Loucy (cell line): ENCODE data around the gene ALKBH6.

Experiments used
- H2AFZ ChIP-seq: fragments of 200-600 bp; sonication (generic); 2 replicates; pipeline ENCODE4 v1.6.0; 2016; ENCODE audit warnings: antibody characterized with exemption, mild to moderate bottlenecking, low read length, moderate library complexity
- H3F3A ChIP-seq: fragments of 200-600 bp; 2 replicates; pipeline ENCODE4 v1.6.0; 2016; ENCODE audit warnings: antibody characterized with exemption, low read depth, mild to moderate bottlenecking
- H3K27me3 ChIP-seq: fragments of 200-600 bp; sonication (generic); 2 replicates; pipeline ENCODE4 v1.6.1; 2014; ENCODE audit warnings: low read length, mild to moderate bottlenecking; ENCODE audit not compliant: insufficient read depth, poor library complexity, severe bottlenecking
- H3K36me3 ChIP-seq: fragments of 200-600 bp; sonication (generic); 2 replicates; pipeline ENCODE4 v1.6.1; 2016; ENCODE audit warnings: low read length; ENCODE audit not compliant: insufficient read depth
- H3K4me1 ChIP-seq: fragments of 200-600 bp; sonication (generic); 2 replicates; pipeline ENCODE4 v1.5.1; 2014; ENCODE audit warnings: low read length, mild to moderate bottlenecking; ENCODE audit not compliant: insufficient read depth, poor library complexity, severe bottlenecking
- H3K4me2 ChIP-seq: fragments of 200-600 bp; sonication (generic); 2 replicates; pipeline ENCODE4 v1.6.0; 2014; ENCODE audit warnings: antibody characterized with exemption, low read length, low read depth, mild to moderate bottlenecking; ENCODE audit not compliant: poor library complexity, severe bottlenecking
- H3K4me3 ChIP-seq: fragments of 200-600 bp; sonication (generic); 2 replicates; pipeline ENCODE4 v1.5.1; 2014; ENCODE audit warnings: low read length, mild to moderate bottlenecking, mixed read lengths; ENCODE audit not compliant: poor library complexity, severe bottlenecking
- H3K79me2 ChIP-seq: fragments of 200-600 bp; sonication (generic); 2 replicates; pipeline ENCODE4 v1.6.1; 2014; ENCODE audit warnings: low read length; ENCODE audit not compliant: insufficient read depth
- H3K9ac ChIP-seq: fragments of 200-600 bp; sonication (generic); 2 replicates; pipeline ENCODE4 v1.6.0; 2014; ENCODE audit warnings: mild to moderate bottlenecking, low read depth, low read length, moderate library complexity; ENCODE audit not compliant: poor library complexity, severe bottlenecking
- H3K9me2 ChIP-seq: fragments of 200-600 bp; sonication (generic); replicated peaks from 2 replicates; pipeline ENCODE4 v1.6.1; 2016; ENCODE audit warnings: low read depth, low read length, mixed read lengths
- H3K9me3 ChIP-seq: fragments of 200-600 bp; sonication (generic); 2 replicates; pipeline ENCODE4 v1.6.1; 2014; ENCODE audit warnings: mild to moderate bottlenecking, antibody characterized with exemption, low read length, low read depth; ENCODE audit not compliant: insufficient read depth
- H4K20me1 ChIP-seq: fragments of 200-600 bp; sonication (generic); 2 replicates; pipeline ENCODE4 v1.6.0; 2014; ENCODE audit warnings: antibody characterized with exemption, low read length, mild to moderate bottlenecking; ENCODE audit not compliant: insufficient read depth, poor library complexity, severe bottlenecking
- CTCF ChIP-seq: fragments of 200-600 bp; sonication (generic); conservative IDR thresholded peaks from 2 replicates; pipeline ENCODE4 v1.5.1; 2014; ENCODE audit warnings: mild to moderate bottlenecking, antibody characterized with exemption, low read length
- EZH2phosphoT487 ChIP-seq: fragments of 200-600 bp; IDR thresholded peaks from 2 replicates; pipeline ENCODE4 v1.6.1; 2018; ENCODE audit warnings: antibody characterized with exemption, mild to moderate bottlenecking, moderate library complexity, borderline replicate concordance

ALKBH6 gene

GRCh38 chr19:36003284-36003683 is 10.7 kb downstream of the ALKBH6 start:
- TF ChIP-seq EZH2phosphoT487 (no peak), CTCF (no peak)
- no peaks in the 10 kb centered on the region for H3K9me3 ChIP-seq
- no peaks in the 10 kb centered on the region for H3F3A ChIP-seq
- H3K27me3 ChIP-seq: no peaks in the 10 kb centered on the region
- peaks cover 4% of the 10 kb centered on the region; the same call in 1 of the 2 replicates for H3K36me3 ChIP-seq
- H2AFZ ChIP-seq: no peak overlapping the region
- H3K9me2 ChIP-seq: no peaks in the 10 kb centered on the region
- no peak overlapping the region for H3K9ac ChIP-seq
- peaks cover 3% of the 10 kb centered on the region for H3K4me1 ChIP-seq
- peaks cover 8% of the 10 kb centered on the region; the same call in 1 of the 2 replicates for H3K79me2 ChIP-seq
- H3K4me3 ChIP-seq: no peak overlapping the region
- H3K4me2 ChIP-seq: no peak overlapping the region
- H4K20me1 ChIP-seq: peaks cover 9% of the 10 kb centered on the region

GRCh38 chr19:36001605-36002004 is 12.4 kb downstream of the ALKBH6 start:
- Histone ChIP-seq H4K20me1 (peaks cover 10% of the 10 kb centered on the region), H3K79me2 (peaks cover 20% of the 10 kb centered on the region; the same call in 1 of the 2 replicates)

GRCh38 chr19:35996777-35997176 is 17.2 kb downstream of the ALKBH6 start:
- peak overlapping the region; percentile 93 for H3K4me3 ChIP-seq
- H3K79me2 ChIP-seq: peaks cover 36% of the 10 kb centered on the region

More at GRCh38 chr19:36001605-36002004, 12.4 kb downstream of the ALKBH6 start:
- no peaks in the 10 kb centered on the region for H3K9me3 ChIP-seq
- H3K4me1 ChIP-seq: peaks cover 12% of the 10 kb centered on the region
- H3K4me3 ChIP-seq: no peak overlapping the region
- H3K9ac ChIP-seq: no peak overlapping the region
- H3F3A ChIP-seq: no peaks in the 10 kb centered on the region
- no peaks in the 10 kb centered on the region for H3K27me3 ChIP-seq
- H3K36me3 ChIP-seq: peaks cover 4% of the 10 kb centered on the region; the same call in 1 of the 2 replicates
- TF ChIP-seq CTCF (no peak), EZH2phosphoT487 (no peak)
- H2AFZ ChIP-seq: no peak overlapping the region
- H3K9me2 ChIP-seq: no peaks in the 10 kb centered on the region
- no peak overlapping the region for H3K4me2 ChIP-seq

More at GRCh38 chr19:35996777-35997176, 17.2 kb downstream of the ALKBH6 start:
- Histone ChIP-seq H3K9me2 (no peaks in the 10 kb centered on the region), H3K9me3 (no peaks in the 10 kb centered on the region), H3F3A (no peaks in the 10 kb centered on the region), H2AFZ (no peak overlapping the region), H3K9ac (peak overlapping the region; percentile 76), H4K20me1 (peaks cover 20% of the 10 kb centered on the region), H3K36me3 (peaks cover 4% of the 10 kb centered on the region; the same call in 1 of the 2 replicates), H3K4me1 (peaks cover 29% of the 10 kb centered on the region), H3K27me3 (no peaks in the 10 kb centered on the region), H3K4me2 (peak overlapping the region; percentile 99)
- TF ChIP-seq EZH2phosphoT487 (no peak), CTCF (no peak)
